Hepatocyte (in vitro differentiated cells): ENCODE results near the gene TBCK. TPM values are rescaled to one million over a fixed set of nuclear protein-coding genes. Genes with fewer than 3 reads are reported as not detected.

Experiments
- DNase-seq: peaks from one replicate; pipeline ENCODE4 v3.0.0-alpha.2; 2016; ENCODE audit warnings: low spot score
- H2AFZ ChIP-seq: fragments of 200-600 bp; sonication (generic); 2 replicates; pipeline ENCODE4 v1.6.0; 2016; ENCODE audit warnings: antibody characterized with exemption, mild to moderate bottlenecking
- H3K27ac ChIP-seq: fragments of 200-600 bp; sonication (generic); 2 replicates; pipeline ENCODE4 v1.5.1; 2016; ENCODE audit warnings: mild to moderate bottlenecking
- H3K27me3 ChIP-seq: fragments of 200-600 bp; sonication (generic); 2 replicates; pipeline ENCODE4 v1.6.1; 2016
- H3K36me3 ChIP-seq: fragments of 200-600 bp; sonication (generic); replicated peaks from 2 replicates; pipeline ENCODE4 v1.5.1; 2016; ENCODE audit warnings: low read depth; ENCODE audit not compliant: insufficient read depth
- H3K4me1 ChIP-seq: fragments of 200-600 bp; sonication (generic); 2 replicates; pipeline ENCODE4 v1.5.1; 2016; ENCODE audit warnings: mild to moderate bottlenecking, moderate library complexity; ENCODE audit not compliant: insufficient read depth
- H3K4me2 ChIP-seq: fragments of 200-600 bp; sonication (generic); 2 replicates; pipeline ENCODE4 v1.6.0; 2016
- H3K4me3 ChIP-seq: fragments of 200-600 bp; sonication (generic); 2 replicates; pipeline ENCODE4 v1.5.1; 2016; ENCODE audit warnings: mild to moderate bottlenecking
- H3K79me2 ChIP-seq: fragments of 200-600 bp; sonication (generic); 2 replicates; pipeline ENCODE4 v1.6.0; 2017; ENCODE audit warnings: mild to moderate bottlenecking
- H3K9me2 ChIP-seq: fragments of 200-600 bp; sonication (generic); replicated peaks from 2 replicates; pipeline ENCODE4 v1.6.0; 2017; ENCODE audit warnings: mild to moderate bottlenecking; ENCODE audit not compliant: insufficient read depth
- H3K9me3 ChIP-seq: fragments of 200-600 bp; sonication (generic); 2 replicates; pipeline ENCODE4 v1.5.1; 2016; ENCODE audit warnings: low read depth, mild to moderate bottlenecking
- H4K20me1 ChIP-seq: fragments of 200-600 bp; sonication (generic); 2 replicates; pipeline ENCODE4 v1.6.0; 2016; ENCODE audit warnings: mild to moderate bottlenecking; ENCODE audit not compliant: insufficient read depth, poor library complexity, severe bottlenecking
- CTCF ChIP-seq: fragments of 200-600 bp; sonication (generic); IDR thresholded peaks from 2 replicates; pipeline ENCODE4 v1.5.1; 2016; ENCODE audit warnings: antibody characterized with exemption, mild to moderate bottlenecking; ENCODE audit not compliant: poor library complexity
- EZH2 ChIP-seq: fragments of 200-600 bp; sonication (generic); IDR thresholded peaks from 2 replicates; pipeline ENCODE4 v1.6.1; 2016; ENCODE audit warnings: antibody characterized with exemption, mild to moderate bottlenecking, borderline replicate concordance
- EZH2phosphoT487 ChIP-seq: fragments of 200-600 bp; sonication (generic); IDR thresholded peaks from one replicate; pipeline ENCODE4 v1.6.1; 2018; ENCODE audit warnings: antibody characterized with exemption, mild to moderate bottlenecking, low read depth, moderate library complexity; ENCODE audit not compliant: unreplicated experiment, severe bottlenecking
- WGBS: methylation state at CpG from one replicate; pipeline ENCODE4 v1.1.6; 2016; ENCODE audit warnings: low lambda C conversion rate; ENCODE audit errors: missing lambda C conversion rate; 5-methylcytosine and 5-hydroxymethylcytosine counted together
- polyA plus RNA-seq: library from polyadenylated mRNA; unstranded; fragments of >200 nt; fragmentation: Nextera tagmentation; extraction: Ambion mirVana; gene quantifications from 2 replicates; pipeline ENCODE4 v1.2.1, GENCODE V29; 2016
- total RNA-seq: library from RNA; depleted of rRNA; stranded (reverse); fragments of >200 nt; gene quantifications from 2 replicates; pipeline ENCODE4 v1.2.3, GENCODE V29; 2014

The TBCK gene
- total RNA-seq (46.0 and 49.7 TPM in 2 replicates), polyA plus RNA-seq (19.8 and 20.4 TPM in 2 replicates)

DNA sequence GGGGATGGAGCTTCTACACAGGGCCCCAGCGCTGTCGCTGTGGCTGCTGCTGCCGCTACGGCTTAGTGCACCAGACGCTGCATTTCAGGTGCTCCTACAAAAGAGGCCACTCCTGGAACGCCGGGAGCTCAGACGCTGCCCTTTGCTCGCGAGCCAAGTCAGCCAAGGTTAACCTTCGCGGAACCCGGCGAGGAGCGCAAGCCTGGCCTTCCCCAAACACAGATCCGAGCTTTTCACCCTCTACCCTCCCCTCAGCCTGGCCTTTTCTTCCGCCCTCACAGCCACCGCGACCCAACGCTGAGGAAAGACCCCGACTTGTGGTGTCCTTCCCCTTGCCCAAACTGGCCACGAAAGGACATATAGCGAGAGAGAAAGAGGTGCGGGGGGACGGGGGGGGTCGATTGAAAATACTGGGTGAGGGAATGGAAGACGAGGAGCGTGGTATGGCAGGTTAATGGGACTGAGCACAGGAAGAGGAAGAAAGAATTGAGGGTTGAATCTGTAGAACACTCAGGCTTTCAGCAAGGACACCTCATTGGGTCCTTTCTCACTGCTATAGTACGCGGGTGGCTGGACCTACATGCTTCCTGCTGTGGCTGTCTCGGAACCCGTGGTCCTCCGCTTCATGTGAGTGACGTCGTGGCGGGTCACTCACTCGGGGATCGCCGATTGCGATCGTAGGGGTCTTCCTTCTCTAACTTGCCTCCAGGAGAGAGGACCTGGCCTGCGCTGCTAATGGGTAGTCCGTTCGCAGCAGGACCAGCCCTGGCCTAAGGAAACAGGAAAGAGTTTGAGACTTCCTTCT lies at the start of gene TBCK, which contains the start of gene AIMP1:
Gene TBCK (minus strand): TSS at position 242 of the 805 bp plus-strand sequence. CDS start 7,249 bp downstream, outside the sequence.
Gene AIMP1 (plus strand): TSS at position 583 of the 805 bp plus-strand sequence. CDS start 8,460 bp downstream, outside the sequence.
- Histone ChIP-seq H4K20me1 (peaks cover 2% of the 10 kb centered on the region), H3K9me3 (no peaks in the 10 kb centered on the region), H2AFZ (peak within 1 kb of the TSS; percentile 73), H3K27me3 (no peaks in the 10 kb centered on the region), H3K4me3 (peak within 1 kb of the TSS; percentile 74), H3K4me1 (peaks cover 10% of the 10 kb centered on the region), H3K79me2 (peaks cover 87% of the 10 kb centered on the region), H3K36me3 (no peaks in the 10 kb centered on the region), H3K27ac (peak within 1 kb of the TSS; percentile 99), H3K9me2 (no peaks in the 10 kb centered on the region), H3K4me2 (peak within 1 kb of the TSS; percentile 89)
- DNase-seq, result peak; percentile 93
- WGBS, result 1% methylated on average over 43 of the region's 44 CpGs
- TF ChIP-seq EZH2phosphoT487, result no peak
- TF ChIP-seq CTCF, result no peak
- TF ChIP-seq EZH2, result no peak

DNA sequence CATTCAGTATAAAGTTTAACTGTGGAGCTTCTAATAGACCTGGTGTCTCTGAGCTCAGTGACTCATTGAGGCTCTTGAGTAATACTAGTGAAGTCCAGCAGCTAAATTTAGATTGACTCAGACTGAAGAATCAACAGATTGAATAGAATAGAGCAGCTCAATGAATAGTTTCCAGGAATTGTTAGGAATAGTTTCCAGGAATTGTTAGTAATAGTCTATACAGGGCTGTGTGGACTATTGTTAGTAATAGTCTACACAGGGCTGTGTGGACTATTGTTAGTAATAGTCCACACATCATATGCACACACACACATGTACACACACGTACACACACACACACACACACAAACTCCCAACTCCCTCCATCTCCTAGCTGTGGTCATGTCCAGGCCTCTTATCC lies 49.6 kb upstream of the TBCK start:
- TF ChIP-seq EZH2 (no peak), CTCF (no peak), EZH2phosphoT487 (no peak)
- DNase-seq, result peak; percentile 65
- H3K36me3 ChIP-seq, result no peaks in the 10 kb centered on the region
- H3K79me2 ChIP-seq, result no peaks in the 10 kb centered on the region
- no peaks in the 10 kb centered on the region for H3K9me3 ChIP-seq
- no peaks in the 10 kb centered on the region for H3K27me3 ChIP-seq
- H3K27ac ChIP-seq, result peak overlapping the region; percentile 22
- no peak overlapping the region for H3K4me2 ChIP-seq
- no peak overlapping the region for H3K4me3 ChIP-seq
- 75% methylated on average over 1 of the region's 1 CpG for WGBS
- H3K9me2 ChIP-seq, result no peaks in the 10 kb centered on the region
- H2AFZ ChIP-seq, result no peak overlapping the region
- no peaks in the 10 kb centered on the region for H3K4me1 ChIP-seq
- H4K20me1 ChIP-seq, result no peaks in the 10 kb centered on the region

- no peaks in the 10 kb centered on the region for H3K79me2 ChIP-seq
- no peak overlapping the region for H3K4me3 ChIP-seq
- no peaks in the 10 kb centered on the region for H3K36me3 ChIP-seq
- TF ChIP-seq CTCF (no peak), EZH2 (no peak), EZH2phosphoT487 (no peak)
- no peaks in the 10 kb centered on the region for H3K27me3 ChIP-seq
- H4K20me1 ChIP-seq, result no peaks in the 10 kb centered on the region
- 88% methylated on average over 1 of the region's 1 CpG for WGBS
- no peak overlapping the region for H3K27ac ChIP-seq
- H3K9me2 ChIP-seq, result no peaks in the 10 kb centered on the region
- no peaks in the 10 kb centered on the region for H3K4me1 ChIP-seq
- DNase-seq, result no peak
- H3K4me2 ChIP-seq, result no peak overlapping the region
- no peak overlapping the region for H2AFZ ChIP-seq
- no peaks in the 10 kb centered on the region for H3K9me3 ChIP-seq
Measured at GRCh38 chr4:106364282-106364681, 48.3 kb upstream of the TBCK start.
